Putamen (tissue), 1 donor: ENCODE results near the gene CARNS1.

Experiments used
- DNase-seq: peaks from one replicate; pipeline ENCODE4 v3.0.0-alpha.2; 2016; ENCODE audit warnings: low spot score

CARNS1 gene

GRCh38 chr11:67441098-67441563 is 25.7 kb downstream of the CARNS1 start:
- DNase-seq: no peak

- DNase-seq: no peak
Observed at GRCh38 chr11:67441731-67442351, 26.4 kb downstream of the CARNS1 start.

GRCh38 chr11:67442504-67443404 is 27.3 kb downstream of the CARNS1 start:
- DNase-seq: no peak

- DNase-seq: no peak
Observed at GRCh38 chr11:67445515-67445914, 30.0 kb downstream of the CARNS1 start.

- DNase-seq: no peak
Observed at GRCh38 chr11:67448220-67448609, 32.7 kb downstream of the CARNS1 start.

GRCh38 chr11:67449116-67449844 is 33.8 kb downstream of the CARNS1 start:
- no peak for DNase-seq

- DNase-seq: no peak
Observed at GRCh38 chr11:67450796-67451657, 35.5 kb downstream of the CARNS1 start.

- no peak for DNase-seq
Observed at GRCh38 chr11:67451658-67451976, 36.1 kb downstream of the CARNS1 start.

GRCh38 chr11:67452141-67452952 is 36.9 kb downstream of the CARNS1 start, which contains the start of gene GPR152:
Gene GPR152, minus strand, starts transcription at chr11:67452729. Its CDS starts 5 bp downstream, at chr11:67452724.
- DNase-seq: no peak

GRCh38 chr11:67453816-67454732 is 38.6 kb downstream of the CARNS1 start:
- DNase-seq: no peak

GRCh38 chr11:67455054-67455453 is 39.6 kb downstream of the CARNS1 start, which contains the start of gene CABP4:
Gene CABP4, plus strand, starts transcription at chr11:67455354. Its CDS starts 70 bp downstream, at chr11:67455424.
- DNase-seq: no peak

- no peak for DNase-seq
Observed at GRCh38 chr11:67456068-67456705, 40.7 kb downstream of the CARNS1 start.

- no peak for DNase-seq
Observed at GRCh38 chr11:67457453-67457852, 42.0 kb downstream of the CARNS1 start.

- DNase-seq: no peak
Observed at GRCh38 chr11:67458266-67458665, 42.8 kb downstream of the CARNS1 start.

GRCh38 chr11:67463186-67463585 is 47.7 kb downstream of the CARNS1 start:
- no peak for DNase-seq

- DNase-seq: no peak
Observed at GRCh38 chr11:67463680-67464410, 48.4 kb downstream of the CARNS1 start.

- peak; percentile 74 for DNase-seq
Observed at GRCh38 chr11:67464411-67465188, 49.1 kb downstream of the CARNS1 start.

- DNase-seq: no peak
Observed at GRCh38 chr11:67465189-67465510, 49.7 kb downstream of the CARNS1 start.
